A549 (cell line): ENCODE data around the gene SOS1. TPM values are rescaled to one million over a fixed set of nuclear protein-coding genes. Genes with fewer than 3 reads are reported as not detected.
A peak's percentile ranks its signal among the peaks of the same experiment; 100 is the strongest.

ENCODE experiments used
- ATAC-seq, 2 experiments: fragments of 200-7000 bp in 1 of 2; fragments of >200 bp in 1 of 2; cut with Nextera tagmentation in 1 of 2; cut with Tn5 transposase in 1 of 2; 3 replicates each; pipeline versions ENCODE4 v1.8.0 to v1.9.1; 2018 to 2020; ENCODE audit warnings: mild to moderate bottlenecking in 1 of 2, moderate library complexity in 1 of 2
- CTCF ChIA-PET: fragments of 300-600 bp; sonication (Branson Sonifier 250); formaldehyde crosslinking; extraction: SDS; loops from one replicate; lab custom pipeline; 2021; ENCODE audit warnings: antibody characterized with exemption, inconsistent platforms; lab: Yijun Ruan, JAX
- POLR2A ChIA-PET: fragments of 350-600 bp; formaldehyde crosslinking; extraction: SDS; loops from one replicate; lab custom pipeline; 2021; ENCODE audit warnings: antibody characterized with exemption, inconsistent platforms; lab: Yijun Ruan, JAX
- DNase-seq, 2 experiments: peaks; one replicate each; pipeline versions ENCODE4 v3.0.0 to v3.0.0-alpha.2; 2011 to 2016; ENCODE audit warnings: low read depth in 1 of 2, low spot score in 1 of 2
- FAIRE-seq: peaks from 2 replicates; lab custom pipeline; 2011; peaks lifted over from hg19 to GRCh38; lab: Jason Lieb, UNC
- H3K27ac ChIP-seq, 2 experiments: fragments of >200 bp; sonication (Bioruptor Twin); formaldehyde crosslinking; 3 replicates each; pipeline ENCODE4 v1.5.1; 2016 to 2017
- H3K4me1 ChIP-seq: fragments of >200 bp; sonication (Bioruptor Twin); formaldehyde crosslinking; 3 replicates; pipeline ENCODE4 v1.6.1; 2016
- H3K4me2 ChIP-seq: fragments of >200 bp; sonication (Bioruptor Twin); formaldehyde crosslinking; 3 replicates; pipeline ENCODE4 v1.6.1; 2016
- H3K4me3 ChIP-seq: fragments of >200 bp; sonication (Bioruptor Twin); formaldehyde crosslinking; 3 replicates; pipeline ENCODE4 v1.5.1; 2016
- H3K9me3 ChIP-seq: fragments of >200 bp; sonication (Bioruptor Twin); formaldehyde crosslinking; 3 replicates; pipeline ENCODE4 v1.6.1; 2016
- BHLHE40 ChIP-seq: IDR thresholded peaks from 2 replicates; pipeline ENCODE4 v1.6.1; 2012; ENCODE audit warnings: low read depth, low read length, inconsistent platforms
- CBX8 ChIP-seq: fragments of 200-600 bp; sonication (generic); IDR thresholded peaks from 2 replicates; pipeline ENCODE4 v1.6.1; 2016
- CHD4 ChIP-seq: fragments of 200-600 bp; sonication (generic); IDR thresholded peaks from 2 replicates; pipeline ENCODE4 v1.6.1; 2016; ENCODE audit warnings: antibody characterized with exemption, mild to moderate bottlenecking, borderline replicate concordance
- EHF ChIP-seq: fragments of 250-450 bp; sonication (Bioruptor Pico); IDR thresholded peaks from 2 replicates; pipeline ENCODE4 v1.5.0; 2020; ENCODE audit warnings: mild to moderate bottlenecking
- EHMT2 ChIP-seq: fragments of 200-600 bp; sonication (generic); IDR thresholded peaks from 2 replicates; pipeline ENCODE4 v1.6.1; 2016; ENCODE audit warnings: antibody characterized with exemption, low read depth, mild to moderate bottlenecking, moderate library complexity
- ESRRA ChIP-seq: fragments of 150-350 bp; IDR thresholded peaks from 2 replicates; pipeline ENCODE4 v1.6.1; 2014; ENCODE audit warnings: mild to moderate bottlenecking, low read length, borderline replicate concordance
- FOSB ChIP-seq: fragments of 250-450 bp; sonication (Bioruptor Pico); IDR thresholded peaks from 2 replicates; pipeline ENCODE4 v1.5.0; 2020; ENCODE audit warnings: mild to moderate bottlenecking, moderate library complexity
- FOSL2 ChIP-seq, 2 experiments: fragments of 450-650 bp in 1 of 2; fragments of >200 bp in 1 of 2; sonication (Bioruptor Twin) in 1 of 2; formaldehyde crosslinking; IDR thresholded peaks; 2 replicates each; pipeline versions ENCODE4 v1.5.0 to v1.6.1; 2016 to 2020; ENCODE audit warnings: mild to moderate bottlenecking in 1 of 2, moderate library complexity in 1 of 2
- FOXS1 ChIP-seq: fragments of 250-450 bp; sonication (Bioruptor Pico); IDR thresholded peaks from 2 replicates; pipeline ENCODE4 v1.5.0; 2020; ENCODE audit warnings: mild to moderate bottlenecking, moderate library complexity
- GATA3 ChIP-seq: IDR thresholded peaks from 2 replicates; pipeline ENCODE4 v1.6.1; 2012; ENCODE audit warnings: borderline replicate concordance
- HDAC2 ChIP-seq: fragments of 200-600 bp; sonication (generic); IDR thresholded peaks from 2 replicates; pipeline ENCODE4 v1.6.1; 2016
- HEYL ChIP-seq: fragments of 250-450 bp; sonication (Bioruptor Pico); IDR thresholded peaks from 2 replicates; pipeline ENCODE4 v1.8.0; 2021; ENCODE audit warnings: mild to moderate bottlenecking, moderate library complexity
- HOXA7 ChIP-seq: fragments of 250-450 bp; sonication (Bioruptor Pico); IDR thresholded peaks from 2 replicates; pipeline ENCODE4 v1.5.0; 2020; ENCODE audit warnings: mild to moderate bottlenecking, moderate library complexity
- HOXB13 ChIP-seq: fragments of 250-450 bp; sonication (Bioruptor Pico); IDR thresholded peaks from 2 replicates; pipeline ENCODE4 v1.5.0; 2020; ENCODE audit warnings: low read depth, mild to moderate bottlenecking, moderate library complexity
- HOXB5 ChIP-seq: fragments of 250-450 bp; sonication (Bioruptor Pico); IDR thresholded peaks from 2 replicates; pipeline ENCODE4 v1.5.0; 2020; ENCODE audit warnings: mild to moderate bottlenecking, moderate library complexity
- JUN ChIP-seq, 2 experiments: fragments of >200 bp; sonication (Bioruptor Twin); formaldehyde crosslinking; IDR thresholded peaks; 2 replicates in 1 of 2; 3 replicates in 1 of 2; pipeline ENCODE4 v1.6.1; 2016 to 2017
- JUNB ChIP-seq: fragments of >200 bp; sonication (Bioruptor Twin); formaldehyde crosslinking; IDR thresholded peaks from 2 replicates; pipeline ENCODE4 v1.6.1; 2016
- KDM1A ChIP-seq: fragments of 200-600 bp; sonication (generic); IDR thresholded peaks from 2 replicates; pipeline ENCODE4 v1.6.1; 2016; ENCODE audit warnings: low read depth, mild to moderate bottlenecking
- KDM5A ChIP-seq: fragments of 200-600 bp; sonication (generic); IDR thresholded peaks from 2 replicates; pipeline ENCODE4 v1.6.1; 2016; ENCODE audit warnings: antibody characterized with exemption, mild to moderate bottlenecking
- MAFK ChIP-seq: fragments of 450-650 bp; IDR thresholded peaks from 2 replicates; pipeline ENCODE4 v1.6.1; 2014; ENCODE audit not compliant: partially characterized antibody
- MAZ ChIP-seq: fragments of 150-350 bp; IDR thresholded peaks from 2 replicates; pipeline ENCODE4 v1.6.1; 2014; ENCODE audit warnings: antibody characterized with exemption, low read depth, low read length, borderline replicate concordance
- MYC ChIP-seq: IDR thresholded peaks from 2 replicates; pipeline ENCODE4 v1.6.1; 2012; ENCODE audit warnings: mild to moderate bottlenecking, inconsistent platforms, low read length, improper control_type of control experiment, borderline replicate concordance
- NR3C1 ChIP-seq: fragments of >200 bp; sonication (Bioruptor Twin); formaldehyde crosslinking; IDR thresholded peaks from 3 replicates; pipeline ENCODE4 v1.6.1; 2017
- POLR2A ChIP-seq: IDR thresholded peaks from 2 replicates; pipeline ENCODE4 v1.6.1; 2012; ENCODE audit warnings: mild to moderate bottlenecking, low read length
- RCOR1 ChIP-seq: fragments of 150-350 bp; IDR thresholded peaks from 2 replicates; pipeline ENCODE4 v1.6.1; 2014; ENCODE audit warnings: antibody characterized with exemption, low read length, low read depth
- SREBF2 ChIP-seq: fragments of 450-650 bp; IDR thresholded peaks from 2 replicates; pipeline ENCODE4 v1.6.1; 2014; ENCODE audit warnings: mild to moderate bottlenecking, moderate library complexity
- TFCP2L1 ChIP-seq: fragments of 250-450 bp; sonication (Bioruptor Pico); IDR thresholded peaks from 2 replicates; pipeline ENCODE4 v1.5.0; 2021; ENCODE audit warnings: mild to moderate bottlenecking
- TP53 ChIP-seq: fragments of 250-450 bp; sonication (Bioruptor Pico); IDR thresholded peaks from 2 replicates; pipeline ENCODE4 v1.5.0; 2021; ENCODE audit warnings: mild to moderate bottlenecking, moderate library complexity
- ZNF302 ChIP-seq: fragments of 250-450 bp; sonication (Bioruptor Pico); IDR thresholded peaks from 2 replicates; pipeline ENCODE4 v1.9.0; 2021; ENCODE audit warnings: inconsistent platforms, mild to moderate bottlenecking, moderate library complexity
- ZSCAN20 ChIP-seq: fragments of 250-450 bp; sonication (Bioruptor Pico); IDR thresholded peaks from 2 replicates; pipeline ENCODE4 v1.8.0; 2022; ENCODE audit warnings: mild to moderate bottlenecking, moderate library complexity
- WGBS: methylation state at CpG from one replicate; pipeline ENCODE4 v1.1.6; 2017; ENCODE audit errors: missing lambda C conversion rate; 5-methylcytosine and 5-hydroxymethylcytosine counted together
- polyA plus RNA-seq, 4 experiments: library from polyadenylated mRNA; depleted of rRNA in 3 of 4; stranded (reverse); fragments of >200 nt; fragmentation: RNase III in 1 of 4; extraction: RNeasy Plus Mini Kit Qiagen cat#74134 plus additional on column Dnase treatment in 1 of 4; gene quantifications; 2 replicates in 3 of 4; 3 replicates in 1 of 4; pipeline ENCODE4 v1.2.3, GENCODE V29; 2011 to 2017
- TF ChIP-seq, protein P1 (sequence below): fragments of 250-450 bp; sonication (Bioruptor Pico); IDR thresholded peaks from 2 replicates; pipeline ENCODE4 v1.5.0; 2020; ENCODE audit warnings: low read depth, mild to moderate bottlenecking, moderate library complexity

Gene SOS1
- polyA plus RNA-seq, 2 of the 4 experiments (the other 2 are of a cell fraction), result 19.6 to 48.9 TPM

DNA sequence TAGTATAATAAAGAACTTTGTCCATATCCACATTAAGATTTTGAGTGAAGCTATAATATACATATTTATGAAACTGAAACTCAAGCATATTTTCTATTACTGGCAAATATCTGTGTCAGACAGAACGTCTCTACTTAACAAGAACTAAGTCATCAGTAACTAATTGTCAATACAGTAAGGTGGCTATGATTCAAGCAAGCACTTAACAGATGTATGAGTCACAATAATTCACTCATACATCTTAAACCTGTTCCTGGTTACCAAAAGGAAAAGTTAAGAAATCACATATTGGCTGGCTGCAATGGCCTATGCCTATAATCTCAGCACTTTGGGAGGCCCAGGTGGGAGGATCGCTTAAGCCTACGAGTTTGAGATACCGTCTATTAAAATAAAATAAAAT, 96.0 kb downstream of the SOS1 start:
- TF ChIP-seq FOSL2 (IDR thresholded peaks at IDR 0.05), result no peak
- 0 out of 2 replicates have a peak, but pooled peaks have one; percentile 34 for TF ChIP-seq FOSL2 (CRISPR knock-in tag; IDR thresholded peaks at IDR 0.05)
- no peak for TF ChIP-seq CHD4
- Histone ChIP-seq H3K27ac (no peak overlapping the region), H3K4me2 (no peak overlapping the region), H3K9me3 (no peaks in the 10 kb centered on the region), H3K4me3 (no peak overlapping the region), H3K4me1 (peaks cover 8% of the 10 kb centered on the region; the same call in 2 of the 3 replicates)
- DNase-seq (peak in 1 of 2 experiments; percentile 5), FAIRE-seq (no peak), ATAC-seq (no peak)
- 74% methylated on average over 4 of the region's 4 CpGs for WGBS
- ChIA-PET CTCF (interaction anchor here (0.6 to 1.8 kb wide), 4 partner anchors 77 to 694 kb away, joined by 3 to 6 read pairs (median 4); no protein-coding TSS in a partner anchor), POLR2A (no interaction called here)

DNA sequence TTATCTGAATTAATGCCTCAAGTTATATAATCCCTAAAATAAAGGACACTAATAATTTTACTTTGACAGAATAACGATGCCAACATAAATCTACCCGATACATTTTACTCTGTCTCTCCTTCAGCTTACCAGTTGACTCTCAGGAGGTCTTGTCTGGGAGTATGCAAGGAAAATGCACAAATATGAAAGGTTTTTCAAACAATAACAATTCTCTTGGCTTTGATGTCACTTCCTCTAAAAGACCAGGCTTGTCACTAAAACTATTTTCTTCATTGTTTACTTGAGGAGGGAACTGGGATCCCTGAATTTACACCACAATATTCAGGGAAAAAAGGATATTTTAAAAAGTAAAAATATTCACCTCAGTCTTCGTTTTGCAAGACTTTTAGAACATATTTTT, 97.2 kb downstream of the SOS1 start:
- Histone ChIP-seq H3K4me3 (no peak overlapping the region), H3K4me2 (no peak overlapping the region), H3K4me1 (peaks cover 8% of the 10 kb centered on the region; the same call in 2 of the 3 replicates), H3K27ac (no peak overlapping the region), H3K9me3 (no peaks in the 10 kb centered on the region)
- TF ChIP-seq FOXS1 (no peak), JUN (IDR thresholded peaks at IDR 0.05) (no peak), BHLHE40 (no peak), HOXB13 (no peak), FOSB (CRISPR knock-in tag) (no peak), KDM1A (no peak), GATA3 (no peak), POLR2A (no peak), EHMT2 (no peak), HOXB5 (no peak), CBX8 (no peak), HOXA7 (no peak), KDM5A (no peak), EHF (CRISPR knock-in tag) (no peak), TP53 (CRISPR knock-in tag) (no peak), HDAC2 (no peak), ESRRA (no peak), NR3C1 (no peak)
- ChIA-PET POLR2A (no interaction called here), CTCF (interaction anchor here (1.1 to 2.2 kb wide), 2 partner anchors 76 to 206 kb away, joined by 3 to 5 read pairs; no protein-coding TSS in a partner anchor)
- FAIRE-seq (no peak), DNase-seq (no peak), ATAC-seq (no peak)
- WGBS, result 83% methylated on average over 3 of the region's 3 CpGs

DNA sequence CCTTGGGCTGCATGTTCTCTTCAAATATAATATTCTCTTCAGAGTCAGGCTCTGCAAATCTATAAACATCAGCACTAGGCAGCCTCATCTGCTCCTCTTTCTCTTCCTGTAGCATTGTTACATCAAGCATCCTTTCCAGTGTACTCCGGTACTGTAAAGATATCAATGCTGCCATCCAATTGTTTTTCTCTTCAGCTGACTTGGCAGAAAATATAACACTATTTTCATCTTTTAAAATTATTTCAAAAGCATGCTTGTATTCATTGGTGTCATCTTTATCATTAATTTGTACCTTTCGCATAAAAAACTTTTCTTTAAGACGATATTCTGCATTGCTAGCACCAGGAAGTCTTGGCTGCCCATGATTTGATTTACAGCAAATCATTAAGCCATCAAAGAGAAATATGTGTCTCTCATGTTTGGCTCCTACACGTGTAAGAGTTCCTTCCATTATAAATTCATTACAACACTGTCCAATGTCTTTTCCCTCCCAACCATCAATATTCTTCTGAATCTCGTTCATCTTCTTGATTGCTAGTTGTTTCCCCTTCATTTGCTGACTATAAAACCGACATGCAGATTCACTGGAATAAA, 98.1 kb downstream of the SOS1 start:
- POLR2A ChIA-PET, result no interaction called here
- no peak overlapping the region for H3K27ac ChIP-seq
- 80% methylated on average over 6 of the region's 6 CpGs for WGBS
- ATAC-seq, result no peak
- CTCF ChIA-PET, result interaction anchor here (2.2 kb wide), 1 partner anchor 207 kb away, joined by 5 read pairs; no protein-coding TSS in a partner anchor
- TF ChIP-seq MAFK, result peak; percentile 75
- no peak for TF ChIP-seq MYC
- TF ChIP-seq, all 56 proteins: peak for 1
- Histone ChIP-seq H3K9me3 (no peaks in the 10 kb centered on the region), H3K4me1 (peaks cover 8% of the 10 kb centered on the region; the same call in 2 of the 3 replicates), H3K4me3 (no peak overlapping the region), H3K4me2 (no peak overlapping the region)
- FAIRE-seq, result no peak
- DNase-seq, result no peak

DNA sequence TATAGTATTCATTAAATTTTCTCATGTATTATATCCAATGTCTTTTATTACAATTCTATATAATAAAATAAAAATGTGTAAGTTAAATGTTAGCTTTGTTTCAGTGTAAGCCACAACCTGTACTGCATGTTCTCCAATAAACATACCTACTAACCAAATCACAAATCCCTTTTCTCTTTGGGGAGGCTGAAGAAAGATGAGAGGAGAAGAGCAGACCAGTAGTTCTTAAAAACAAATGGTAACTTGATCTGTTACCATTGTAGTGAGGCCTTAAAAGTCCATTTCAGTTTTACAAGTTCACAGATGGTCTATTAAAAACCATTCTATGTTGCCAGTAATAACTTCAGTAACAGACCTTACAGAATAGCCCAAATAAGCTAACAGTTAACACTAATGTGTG, 100.5 kb downstream of the SOS1 start:
- POLR2A ChIA-PET, result no interaction called here
- peak; percentile 65 for FAIRE-seq
- ATAC-seq, result no peak

More for the DNA sequence above, 100.5 kb downstream of the SOS1 start:
- TF ChIP-seq GATA3 (no peak), CHD4 (no peak), HDAC2 (no peak), MAZ (no peak), ZSCAN20 (CRISPR knock-in tag) (no peak), SREBF2 (no peak), MYC (no peak), ESRRA (no peak), EHF (CRISPR knock-in tag) (no peak), JUNB (no peak), ZNF302 (CRISPR knock-in tag) (no peak), TFCP2L1 (CRISPR knock-in tag) (no peak), RCOR1 (no peak), MAFK (no peak), FOXS1 (no peak), BHLHE40 (no peak), HEYL (CRISPR knock-in tag) (no peak)
- TF ChIP-seq, protein P1, sequence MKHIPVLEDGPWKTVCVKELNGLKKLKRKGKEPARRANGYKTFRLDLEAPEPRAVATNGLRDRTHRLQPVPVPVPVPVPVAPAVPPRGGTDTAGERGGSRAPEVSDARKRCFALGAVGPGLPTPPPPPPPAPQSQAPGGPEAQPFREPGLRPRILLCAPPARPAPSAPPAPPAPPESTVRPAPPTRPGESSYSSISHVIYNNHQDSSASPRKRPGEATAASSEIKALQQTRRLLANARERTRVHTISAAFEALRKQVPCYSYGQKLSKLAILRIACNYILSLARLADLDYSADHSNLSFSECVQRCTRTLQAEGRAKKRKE (CRISPR knock-in tag), result no peak
- no peak overlapping the region for H3K4me2 ChIP-seq
- H3K4me3 ChIP-seq, result no peak overlapping the region
- H3K9me3 ChIP-seq, result no peaks in the 10 kb centered on the region
- H3K27ac ChIP-seq, result no peak overlapping the region
- no peak for DNase-seq
- H3K4me1 ChIP-seq, result peaks cover 8% of the 10 kb centered on the region; the same call in 2 of the 3 replicates
- CTCF ChIA-PET, result interaction anchor here (0.9 to 4.6 kb wide), 4 partner anchors 13 to 209 kb away, joined by 4 to 15 read pairs (median 4); no protein-coding TSS in a partner anchor
